HepG2 (cell line): Measurements from ENCODE around the gene ZNF48. TPM values are rescaled to one million over a fixed set of nuclear protein-coding genes. Genes with fewer than 3 reads are reported as not detected.
A peak's percentile ranks its signal among the peaks of the same experiment; 100 is the strongest.

Experiments used
- BRF2 ChIP-seq: sonication (generic); formaldehyde crosslinking; IDR thresholded peaks from 2 replicates; pipeline ENCODE4 v1.8.1; 2022; ENCODE audit warnings: mild to moderate bottlenecking, missing genetic modification reagents
- CBX1 ChIP-seq: IDR thresholded peaks from one replicate; pipeline ENCODE4 v1.6.1; 2016; ENCODE audit warnings: antibody characterized with exemption, low read depth
- CBX2 ChIP-seq, 2 experiments: fragments of 200-600 bp in 1 of 2; sonication (generic); formaldehyde crosslinking in 1 of 2; IDR thresholded peaks; 2 replicates each; pipeline versions ENCODE4 v1.7.0 to v1.8.1; 2018 to 2022; ENCODE audit warnings: low read depth in 2 of 2, low read length in 1 of 2, mild to moderate bottlenecking in 1 of 2, missing genetic modification reagents in 1 of 2
- IRF2 ChIP-seq: IDR thresholded peaks from 2 replicates; pipeline ENCODE4 v1.6.1; 2018; ENCODE audit warnings: missing genetic modification reagents, missing compliant biosample characterization
- KDM3A ChIP-seq: IDR thresholded peaks from 2 replicates; pipeline ENCODE4 v1.6.1; 2018; ENCODE audit warnings: low read depth, missing compliant biosample characterization
- MED8 ChIP-seq: sonication (generic); formaldehyde crosslinking; IDR thresholded peaks from 2 replicates; pipeline ENCODE4 v1.8.1; 2023; ENCODE audit warnings: mild to moderate bottlenecking, missing genetic modification reagents; ENCODE audit not compliant: insufficient replicate concordance
- PCBP1 ChIP-seq: fragments of 200-400 bp; formaldehyde crosslinking; IDR thresholded peaks from 2 replicates; pipeline ENCODE4 v1.6.1; 2017; ENCODE audit warnings: mild to moderate bottlenecking, low read depth, low read length, borderline replicate concordance
- PCBP2 ChIP-seq: fragments of 200-400 bp; formaldehyde crosslinking; optimal IDR thresholded peaks from 2 replicates; pipeline ENCODE3; 2018; ENCODE audit warnings: low read length, low read depth; ENCODE audit not compliant: poor library complexity, severe bottlenecking
- RCOR2 ChIP-seq: IDR thresholded peaks from 2 replicates; pipeline ENCODE4 v1.6.1; 2016; ENCODE audit warnings: missing biosample characterization, missing genetic modification reagents
- ZFP36L1 ChIP-seq: sonication (generic); formaldehyde crosslinking; IDR thresholded peaks from 2 replicates; pipeline ENCODE4 v1.8.0; 2022; ENCODE audit warnings: mild to moderate bottlenecking, missing genetic modification reagents, moderate library complexity
- ZHX2 ChIP-seq, 2 experiments: sonication (generic) in 1 of 2; formaldehyde crosslinking in 1 of 2; IDR thresholded peaks; 2 replicates each; pipeline versions ENCODE4 v1.6.1 to v1.9.0; 2014 to 2022; ENCODE audit warnings: antibody characterized with exemption in 1 of 2, borderline replicate concordance in 1 of 2, inconsistent platforms in 1 of 2, low read depth in 1 of 2, missing genetic modification reagents in 1 of 2
- ZNF10 ChIP-seq: sonication (generic); formaldehyde crosslinking; IDR thresholded peaks from 2 replicates; pipeline ENCODE4 v1.4.0; 2020; ENCODE audit warnings: mild to moderate bottlenecking, low read depth, missing genetic modification reagents, borderline replicate concordance
- ZNF205 ChIP-seq: IDR thresholded peaks from 2 replicates; pipeline ENCODE4 v1.6.1; 2018; ENCODE audit warnings: missing biosample characterization, missing genetic modification reagents
- ZNF350 ChIP-seq: sonication (generic); formaldehyde crosslinking; IDR thresholded peaks from 2 replicates; pipeline ENCODE4 v1.4.0; 2020; ENCODE audit warnings: mild to moderate bottlenecking, low read depth, missing genetic modification reagents, borderline replicate concordance
- ZNF788 ChIP-seq: sonication (generic); formaldehyde crosslinking; IDR thresholded peaks from 2 replicates; pipeline ENCODE4 v1.5.0; 2020; ENCODE audit warnings: mild to moderate bottlenecking, missing genetic modification reagents, borderline replicate concordance
- ZSCAN22 ChIP-seq: sonication (generic); formaldehyde crosslinking; IDR thresholded peaks from 2 replicates; pipeline ENCODE4 v1.4.0; 2020; ENCODE audit warnings: mild to moderate bottlenecking, missing genetic modification reagents
- polyA plus RNA-seq, 8 experiments: library from polyadenylated mRNA; depleted of rRNA in 3 of 8; stranded (reverse) in 7 of 8; unstranded in 1 of 8; fragments of >200 nt; fragmentation: Illumina TruSeq in 4 of 8; extraction: Trizol in 4 of 8; gene quantifications; 2 replicates each; pipeline versions ENCODE4 v1.2.1 to v1.2.3, GENCODE V29; 2011 to 2016; ENCODE audit warnings: low read depth in 4 of 8, missing spikeins in 1 of 8, mixed read lengths in 1 of 8; ENCODE audit not compliant: insufficient read depth in 1 of 8
- total RNA-seq, 5 experiments: library from RNA; depleted of rRNA; stranded (reverse); fragments of >200 nt; fragmentation: Illumina TruSeq; extraction: Trizol; gene quantifications; 2 replicates each; pipeline ENCODE4 v1.2.3, GENCODE V29; 2016; ENCODE audit warnings: low read depth in 1 of 5
- TF ChIP-seq, protein P1 (sequence below): sonication (generic); formaldehyde crosslinking; conservative IDR thresholded peaks from 2 replicates; pipeline ENCODE4 v1.5.0; 2020; ENCODE audit warnings: missing genetic modification reagents
- TF ChIP-seq, protein P2 (sequence below): IDR thresholded peaks from 2 replicates; pipeline ENCODE4 v1.6.1; 2016; ENCODE audit warnings: missing compliant biosample characterization, missing genetic modification reagents, borderline replicate concordance
- TF ChIP-seq, protein P3 (sequence below): sonication (generic); formaldehyde crosslinking; IDR thresholded peaks from 2 replicates; pipeline ENCODE4 v1.5.0; 2020; ENCODE audit warnings: missing genetic modification reagents

Gene ZNF48
- total and polyA plus RNA-seq, 2 of the 13 experiments (the other 11 are each of a cell fraction or from before 2014, with no cell fraction given) = 9.9 to 12.3 TPM

- TF ChIP-seq IRF2 (CRISPR knock-in tag) = peak; percentile 44; the same call in 1 of the 2 replicates
- TF ChIP-seq ZNF350 (CRISPR knock-in tag) = no peak
- TF ChIP-seq, protein P1, sequence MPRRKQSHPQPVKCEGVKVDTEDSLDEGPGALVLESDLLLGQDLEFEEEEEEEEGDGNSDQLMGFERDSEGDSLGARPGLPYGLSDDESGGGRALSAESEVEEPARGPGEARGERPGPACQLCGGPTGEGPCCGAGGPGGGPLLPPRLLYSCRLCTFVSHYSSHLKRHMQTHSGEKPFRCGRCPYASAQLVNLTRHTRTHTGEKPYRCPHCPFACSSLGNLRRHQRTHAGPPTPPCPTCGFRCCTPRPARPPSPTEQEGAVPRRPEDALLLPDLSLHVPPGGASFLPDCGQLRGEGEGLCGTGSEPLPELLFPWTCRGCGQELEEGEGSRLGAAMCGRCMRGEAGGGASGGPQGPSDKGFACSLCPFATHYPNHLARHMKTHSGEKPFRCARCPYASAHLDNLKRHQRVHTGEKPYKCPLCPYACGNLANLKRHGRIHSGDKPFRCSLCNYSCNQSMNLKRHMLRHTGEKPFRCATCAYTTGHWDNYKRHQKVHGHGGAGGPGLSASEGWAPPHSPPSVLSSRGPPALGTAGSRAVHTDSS = no peak
- 0 out of 2 replicates have a peak, but pooled peaks have one; percentile 62 for TF ChIP-seq RCOR2 (CRISPR knock-in tag)
- TF ChIP-seq ZNF788 (CRISPR knock-in tag) = peak; percentile 58; the same call in 1 of the 2 replicates
- no peak for TF ChIP-seq MED8 (CRISPR knock-in tag)
- TF ChIP-seq PCBP2 = no peak
- no peak for TF ChIP-seq CBX2 (IDR thresholded peaks at IDR 0.05; ENCODE audit: low read depth, low read length)
- no peak for TF ChIP-seq CBX2 (CRISPR knock-in tag; IDR thresholded peaks at IDR 0.05; ENCODE audit: low read depth)
- TF ChIP-seq ZFP36L1 = no peak
- TF ChIP-seq KDM3A (CRISPR knock-in tag) = peak; percentile 72; the same call in 1 of the 2 replicates
- TF ChIP-seq BRF2 (CRISPR knock-in tag) = no peak
- TF ChIP-seq, protein P2, sequence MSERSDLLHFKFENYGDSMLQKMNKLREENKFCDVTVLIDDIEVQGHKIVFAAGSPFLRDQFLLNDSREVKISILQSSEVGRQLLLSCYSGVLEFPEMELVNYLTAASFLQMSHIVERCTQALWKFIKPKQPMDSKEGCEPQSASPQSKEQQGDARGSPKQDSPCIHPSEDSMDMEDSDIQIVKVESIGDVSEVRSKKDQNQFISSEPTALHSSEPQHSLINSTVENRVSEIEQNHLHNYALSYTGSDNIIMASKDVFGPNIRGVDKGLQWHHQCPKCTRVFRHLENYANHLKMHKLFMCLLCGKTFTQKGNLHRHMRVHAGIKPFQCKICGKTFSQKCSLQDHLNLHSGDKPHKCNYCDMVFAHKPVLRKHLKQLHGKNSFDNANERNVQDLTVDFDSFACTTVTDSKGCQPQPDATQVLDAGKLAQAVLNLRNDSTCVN (CRISPR knock-in tag) = no peak
- no peak for TF ChIP-seq ZSCAN22 (CRISPR knock-in tag)
- no peak for TF ChIP-seq PCBP1
- no peak for TF ChIP-seq CBX1
- peak; percentile 55; the same call in 1 of the 2 replicates for TF ChIP-seq ZNF205 (CRISPR knock-in tag)
- TF ChIP-seq ZNF10 = no peak
- TF ChIP-seq, protein P3, sequence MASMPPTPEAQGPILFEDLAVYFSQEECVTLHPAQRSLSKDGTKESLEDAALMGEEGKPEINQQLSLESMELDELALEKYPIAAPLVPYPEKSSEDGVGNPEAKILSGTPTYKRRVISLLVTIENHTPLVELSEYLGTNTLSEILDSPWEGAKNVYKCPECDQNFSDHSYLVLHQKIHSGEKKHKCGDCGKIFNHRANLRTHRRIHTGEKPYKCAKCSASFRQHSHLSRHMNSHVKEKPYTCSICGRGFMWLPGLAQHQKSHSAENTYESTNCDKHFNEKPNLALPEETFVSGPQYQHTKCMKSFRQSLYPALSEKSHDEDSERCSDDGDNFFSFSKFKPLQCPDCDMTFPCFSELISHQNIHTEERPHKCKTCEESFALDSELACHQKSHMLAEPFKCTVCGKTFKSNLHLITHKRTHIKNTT (CRISPR knock-in tag) = no peak
- TF ChIP-seq ZHX2 (IDR thresholded peaks at IDR 0.05; ENCODE audit: low read depth) = no peak; the same call in 1 of the 2 replicates
- TF ChIP-seq ZHX2 (CRISPR knock-in tag; IDR thresholded peaks at IDR 0.05; ENCODE audit: borderline replicate concordance) = no peak
Measured at GRCh38 chr16:30449116-30449435, 53.9 kb downstream of the ZNF48 start (continued).
